Neural crest cell (in vitro differentiated cells): ENCODE results near the gene ORC6. TPM values are rescaled to one million over a fixed set of nuclear protein-coding genes. Genes with fewer than 3 reads are reported as not detected.

Experiments used
- DNase-seq: peaks from one replicate; pipeline ENCODE4 v3.0.0; 2021; ENCODE audit warnings: low read depth, mixed read lengths, low spot score
- H3K27ac Mint-ChIP-seq: one replicate; pipeline ENCODE4 v1.8.0; 2021; ENCODE audit warnings: mild to moderate bottlenecking, mixed read lengths; ENCODE audit not compliant: unreplicated experiment
- H3K27me3 Mint-ChIP-seq: 2 replicates; pipeline ENCODE4 v1.8.0; 2021; ENCODE audit warnings: low read depth, mild to moderate bottlenecking, mixed read lengths
- H3K36me3 Mint-ChIP-seq: 2 replicates; pipeline ENCODE4 v1.8.0; 2021; ENCODE audit warnings: low read depth, mild to moderate bottlenecking, mixed read lengths
- H3K4me1 Mint-ChIP-seq: 2 replicates; pipeline ENCODE4 v1.8.0; 2021; ENCODE audit warnings: mixed read lengths
- H3K4me3 Mint-ChIP-seq: one replicate; pipeline ENCODE4 v1.8.0; 2021; ENCODE audit warnings: mild to moderate bottlenecking, mixed read lengths
- H3K9me3 Mint-ChIP-seq: 2 replicates; pipeline ENCODE4 v1.8.0; 2021; ENCODE audit warnings: mixed read lengths
- CTCF ChIP-seq: fragments of 200-600 bp; sonication (generic); conservative IDR thresholded peaks from 2 replicates; pipeline ENCODE4 v1.5.0; 2021; ENCODE audit warnings: antibody characterized with exemption, mild to moderate bottlenecking
- total RNA-seq: library from RNA; stranded (reverse); gene quantifications from 2 replicates; pipeline ENCODE4 v1.2.1, GENCODE V29; 2021

ORC6 gene
- total RNA-seq, 1 donor from 2014 or later, result 96.1 TPM

DNA sequence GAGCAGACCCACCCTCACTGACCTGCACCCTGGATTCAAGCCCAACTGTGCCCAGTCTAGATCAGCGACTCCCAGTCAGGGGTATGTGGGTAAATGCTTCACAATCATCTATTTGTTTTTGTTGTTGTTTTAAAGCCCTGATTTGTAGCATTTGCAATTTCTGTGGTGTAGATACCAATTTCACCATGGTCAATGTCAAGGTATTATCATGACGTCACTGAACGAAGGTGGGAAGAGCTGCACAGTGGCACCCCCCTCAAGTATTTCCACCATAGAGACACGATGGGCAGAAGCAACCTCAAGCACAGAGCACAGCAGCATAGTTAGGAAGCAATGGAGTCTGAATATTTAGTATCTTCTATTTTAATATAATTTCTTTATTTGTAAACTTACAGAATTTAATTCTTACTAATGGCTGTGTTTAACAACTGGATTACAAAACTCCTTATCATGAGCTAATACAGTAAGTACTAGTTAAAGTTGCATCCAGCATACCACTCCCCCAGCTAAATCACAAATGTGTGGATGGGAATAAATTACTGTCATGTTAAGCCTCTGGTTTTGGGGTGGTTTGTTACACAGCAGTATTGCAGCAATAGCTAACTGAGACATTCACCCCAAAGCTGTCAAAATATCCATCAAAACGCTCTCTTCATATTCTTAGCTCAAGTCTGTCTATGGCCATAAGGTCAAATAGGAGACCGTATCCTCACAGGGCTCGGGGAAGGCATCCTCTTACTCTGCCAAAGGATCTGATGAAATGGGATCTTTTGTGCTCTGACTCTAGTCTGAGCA lies 25.5 kb downstream of the ORC6 start:
- no peaks in the 10 kb centered on the region for H3K4me1 Mint-ChIP-seq
- TF ChIP-seq CTCF, result no peak
- H3K9me3 Mint-ChIP-seq, result no peaks in the 10 kb centered on the region
- H3K27ac Mint-ChIP-seq, result no peak overlapping the region
- no peaks in the 10 kb centered on the region for H3K36me3 Mint-ChIP-seq
- H3K27me3 Mint-ChIP-seq, result no peaks in the 10 kb centered on the region
- DNase-seq, result no peak
- H3K4me3 Mint-ChIP-seq, result no peak overlapping the region

GRCh38 chr16:46715769-46716305 lies 26.4 kb downstream of the ORC6 start:
- H3K9me3 Mint-ChIP-seq, result no peaks in the 10 kb centered on the region
- H3K4me1 Mint-ChIP-seq, result no peaks in the 10 kb centered on the region
- H3K27me3 Mint-ChIP-seq, result no peaks in the 10 kb centered on the region
- DNase-seq, result no peak
- no peak for TF ChIP-seq CTCF
- no peak overlapping the region for H3K4me3 Mint-ChIP-seq
- H3K27ac Mint-ChIP-seq, result no peak overlapping the region
- H3K36me3 Mint-ChIP-seq, result no peaks in the 10 kb centered on the region

DNA sequence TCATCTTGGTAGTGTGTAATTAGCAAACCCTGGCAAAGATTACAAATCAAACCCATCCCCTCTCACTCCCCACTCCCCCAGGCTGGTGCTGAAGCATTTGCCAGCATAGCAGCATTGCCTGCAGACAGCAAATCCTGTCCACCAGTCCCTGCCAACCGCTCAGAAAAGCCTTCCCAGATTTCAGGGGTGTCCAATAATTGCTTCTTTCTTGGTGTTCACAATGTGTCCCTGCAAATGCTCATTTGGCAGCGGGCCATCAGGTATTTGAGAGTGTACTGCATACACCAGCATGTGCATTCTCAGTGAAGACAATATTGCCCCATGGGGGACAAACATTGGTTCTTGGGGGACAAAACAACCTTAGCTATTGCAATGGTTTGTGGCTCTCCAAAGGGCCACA lies 28.2 kb downstream of the ORC6 start:
- Mint-ChIP-seq H3K36me3 (no peaks in the 10 kb centered on the region), H3K27me3 (no peaks in the 10 kb centered on the region), H3K4me1 (no peaks in the 10 kb centered on the region), H3K4me3 (no peak overlapping the region), H3K27ac (no peak overlapping the region), H3K9me3 (no peaks in the 10 kb centered on the region)
- DNase-seq, result no peak
- no peak for TF ChIP-seq CTCF

DNA sequence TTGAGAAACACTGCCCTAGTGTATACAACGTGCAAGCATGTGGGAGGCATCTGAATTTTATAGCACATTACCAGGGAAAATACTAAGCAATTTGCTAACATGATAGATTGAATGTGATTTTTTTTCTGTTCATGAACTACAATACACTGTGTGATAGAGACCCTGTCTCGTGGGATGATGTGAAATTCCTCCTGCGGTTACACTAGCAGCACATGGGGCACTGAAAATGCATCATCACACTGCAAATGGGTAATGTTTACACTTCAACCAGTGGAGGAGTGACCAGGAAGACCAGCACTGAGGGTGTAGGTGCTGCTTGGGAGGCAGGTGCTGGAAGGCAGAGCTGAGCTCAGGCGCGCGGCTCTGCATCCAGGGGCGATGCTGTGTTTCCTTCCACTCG lies 28.8 kb downstream of the ORC6 start:
- H3K27me3 Mint-ChIP-seq, result no peaks in the 10 kb centered on the region
- no peak for DNase-seq
- TF ChIP-seq CTCF, result no peak
- H3K36me3 Mint-ChIP-seq, result no peaks in the 10 kb centered on the region
- no peaks in the 10 kb centered on the region for H3K9me3 Mint-ChIP-seq
- no peak overlapping the region for H3K27ac Mint-ChIP-seq
- H3K4me3 Mint-ChIP-seq, result no peak overlapping the region
- H3K4me1 Mint-ChIP-seq, result no peaks in the 10 kb centered on the region

DNA sequence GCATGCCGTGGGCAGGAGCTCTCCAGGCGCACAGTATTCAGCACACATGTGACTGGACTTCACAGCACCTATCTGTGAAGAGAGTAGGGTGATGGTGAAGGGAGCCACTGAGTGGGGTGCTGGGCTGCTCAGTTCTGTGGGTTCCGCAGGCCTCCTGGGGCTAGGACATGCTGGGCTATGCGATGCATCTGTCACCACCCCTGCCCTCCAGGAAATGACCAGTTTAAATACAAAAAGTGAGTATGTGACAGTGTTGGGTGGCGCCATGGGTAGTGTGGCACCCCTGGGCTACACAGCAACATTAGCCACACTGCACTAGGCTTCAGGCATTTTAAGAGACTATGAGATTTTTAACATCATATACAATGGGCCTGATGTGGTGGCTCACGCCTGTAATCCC lies 30.1 kb downstream of the ORC6 start:
- no peaks in the 10 kb centered on the region for H3K36me3 Mint-ChIP-seq
- no peak for DNase-seq
- no peaks in the 10 kb centered on the region for H3K27me3 Mint-ChIP-seq
- no peaks in the 10 kb centered on the region for H3K4me1 Mint-ChIP-seq
- no peak for TF ChIP-seq CTCF
- no peak overlapping the region for H3K4me3 Mint-ChIP-seq
- no peaks in the 10 kb centered on the region for H3K9me3 Mint-ChIP-seq
- no peak overlapping the region for H3K27ac Mint-ChIP-seq
